Tibial nerve (tissue), 4 donors: ENCODE data around the gene SPTBN4.

Source experiments
- CTCF ChIP-seq, 5 experiments: fragments of 200-600 bp in 3 of 5; fragments of 450-650 bp in 2 of 5; sonication (generic) in 3 of 5; IDR thresholded peaks; one replicate each; pipeline ENCODE4 v1.5.1; 2016 to 2019; ENCODE audit warnings: antibody characterized with exemption in 5 of 5, mild to moderate bottlenecking in 3 of 5, moderate library complexity in 2 of 5
- EP300 ChIP-seq, 2 donors: sonication (generic); formaldehyde crosslinking; IDR thresholded peaks; one replicate each; pipeline ENCODE4 v1.6.1; 2017; ENCODE audit warnings: antibody characterized with exemption in 2 of 2, mild to moderate bottlenecking in 1 of 2
- POLR2A ChIP-seq, 2 donors: fragments of 450-650 bp; IDR thresholded peaks; one replicate each; pipeline ENCODE4 v1.6.1; 2017; ENCODE audit warnings: antibody characterized with exemption in 2 of 2, mild to moderate bottlenecking in 2 of 2, moderate library complexity in 2 of 2

DNA sequence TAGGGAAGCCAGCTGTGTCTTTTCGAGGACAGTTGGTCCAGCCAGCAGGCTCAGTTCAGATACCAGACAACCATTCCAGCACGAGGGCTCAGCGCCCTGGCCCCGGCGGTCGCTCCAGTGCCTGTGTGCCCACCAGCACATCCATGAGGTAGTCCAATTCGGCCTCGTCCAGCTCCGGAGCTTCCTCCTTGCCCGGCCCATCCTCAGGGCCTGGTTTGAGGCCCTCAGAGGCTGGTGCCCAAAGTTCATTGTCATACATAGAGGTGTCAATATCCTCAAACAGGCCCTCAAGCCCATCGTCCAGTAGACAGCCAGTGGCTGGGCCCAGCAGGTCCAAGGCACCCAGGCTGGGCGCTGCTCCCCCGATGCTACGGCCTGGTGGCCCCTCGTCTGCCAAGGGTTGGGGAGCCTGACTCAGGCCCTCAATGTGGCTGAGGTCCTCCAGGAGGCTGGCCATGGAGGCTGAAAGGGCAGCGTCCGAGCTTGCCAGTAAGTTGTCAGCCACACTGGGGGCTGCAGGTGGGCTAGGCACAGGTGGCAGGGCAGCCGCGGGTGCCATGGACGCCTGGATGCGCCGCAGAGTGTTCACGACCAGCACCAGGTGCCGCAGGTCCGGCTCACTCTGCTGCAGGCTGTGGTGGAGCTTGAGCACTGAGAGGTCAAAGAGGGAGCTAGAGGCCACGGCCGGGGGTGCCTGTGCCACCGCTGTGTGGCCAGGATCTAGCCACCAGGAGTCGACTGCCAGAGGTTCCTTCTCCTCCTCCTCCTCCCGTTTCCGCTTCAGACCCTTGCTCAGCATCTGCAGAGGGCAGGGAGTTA is 43.8 kb upstream of the SPTBN4 start:
- TF ChIP-seq CTCF (IDR thresholded peaks at IDR 0.05): no peak
- no peak for TF ChIP-seq POLR2A (IDR thresholded peaks at IDR 0.05)
- no peak for TF ChIP-seq EP300 (IDR thresholded peaks at IDR 0.05)
